Measurements from ENCODE around the gene HEBP2. TPM values are rescaled to one million over a fixed set of nuclear protein-coding genes. Genes with fewer than 3 reads are reported as not detected.
A peak's percentile ranks its signal among the peaks of the same experiment; 100 is the strongest.

The HEBP2 gene
- total RNA-seq, 1 donor from 2014 or later: 101 TPM

DNA sequence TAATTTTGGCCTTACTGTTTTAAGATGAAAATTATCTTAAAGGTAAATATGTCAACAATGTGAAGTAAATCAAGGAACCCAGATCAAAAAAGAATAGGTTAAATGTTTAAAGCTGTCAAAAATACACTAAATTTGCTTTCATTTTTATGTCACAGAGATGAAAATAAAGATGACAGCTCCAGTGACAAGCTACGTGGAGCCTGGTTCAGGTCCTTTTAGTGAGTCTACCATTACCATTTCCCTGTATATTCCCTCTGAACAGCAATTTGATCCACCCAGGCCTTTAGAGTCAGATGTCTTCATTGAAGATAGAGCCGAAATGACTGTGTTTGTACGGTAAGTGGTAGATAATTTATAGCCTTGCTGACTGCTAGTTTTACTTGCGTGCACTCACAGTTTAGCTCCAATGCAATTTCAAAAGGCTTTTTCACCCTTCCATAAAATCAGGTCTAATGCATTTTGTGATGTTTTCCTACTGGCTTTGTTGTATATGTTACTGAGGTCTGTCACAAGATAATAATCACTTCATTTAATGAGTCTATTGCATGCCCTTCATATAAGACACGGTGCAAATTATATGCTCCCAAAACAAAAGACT, 1.9 kb downstream of the HEBP2 start:
- Histone ChIP-seq H3K27ac (replicated peaks) (peak overlapping the region; percentile 97), H3K36me3 (peaks cover 52% of the 10 kb centered on the region), H3K9me3 (replicated peaks) (no peaks in the 10 kb centered on the region), H3K4me3 (no peak overlapping the region), H3K4me1 (peaks cover 36% of the 10 kb centered on the region), H3K27me3 (ENCODE audit: low read depth) (no peaks in the 10 kb centered on the region)
- TF ChIP-seq, protein P1, sequence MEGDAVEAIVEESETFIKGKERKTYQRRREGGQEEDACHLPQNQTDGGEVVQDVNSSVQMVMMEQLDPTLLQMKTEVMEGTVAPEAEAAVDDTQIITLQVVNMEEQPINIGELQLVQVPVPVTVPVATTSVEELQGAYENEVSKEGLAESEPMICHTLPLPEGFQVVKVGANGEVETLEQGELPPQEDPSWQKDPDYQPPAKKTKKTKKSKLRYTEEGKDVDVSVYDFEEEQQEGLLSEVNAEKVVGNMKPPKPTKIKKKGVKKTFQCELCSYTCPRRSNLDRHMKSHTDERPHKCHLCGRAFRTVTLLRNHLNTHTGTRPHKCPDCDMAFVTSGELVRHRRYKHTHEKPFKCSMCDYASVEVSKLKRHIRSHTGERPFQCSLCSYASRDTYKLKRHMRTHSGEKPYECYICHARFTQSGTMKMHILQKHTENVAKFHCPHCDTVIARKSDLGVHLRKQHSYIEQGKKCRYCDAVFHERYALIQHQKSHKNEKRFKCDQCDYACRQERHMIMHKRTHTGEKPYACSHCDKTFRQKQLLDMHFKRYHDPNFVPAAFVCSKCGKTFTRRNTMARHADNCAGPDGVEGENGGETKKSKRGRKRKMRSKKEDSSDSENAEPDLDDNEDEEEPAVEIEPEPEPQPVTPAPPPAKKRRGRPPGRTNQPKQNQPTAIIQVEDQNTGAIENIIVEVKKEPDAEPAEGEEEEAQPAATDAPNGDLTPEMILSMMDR (IDR thresholded peaks at IDR 0.05; ENCODE audit: borderline replicate concordance): no peak
- intact Hi-C loops (cut with micrococcal nuclease): loop anchor here (10.0 kb wide), 1 partner anchor 291 kb away; no protein-coding TSS in a partner anchor
- DNase-seq: no peak

- H3K9me3 ChIP-seq (replicated peaks): no peaks in the 10 kb centered on the region
- intact Hi-C loops (cut with micrococcal nuclease): loop anchor here (10.0 kb wide), 1 partner anchor 292 kb away; no protein-coding TSS in a partner anchor
- no peak for DNase-seq
- peaks cover 56% of the 10 kb centered on the region for H3K36me3 ChIP-seq
- H3K4me1 ChIP-seq: peaks cover 34% of the 10 kb centered on the region
- no peak overlapping the region for H3K4me3 ChIP-seq
- TF ChIP-seq, protein P1 (IDR thresholded peaks at IDR 0.05; ENCODE audit: borderline replicate concordance): no peak
- H3K27me3 ChIP-seq (ENCODE audit: low read depth): no peaks in the 10 kb centered on the region
- H3K27ac ChIP-seq (replicated peaks): no peak overlapping the region
Observed at GRCh38 chr6:138406443-138406842, 2.4 kb downstream of the HEBP2 start.

DNA sequence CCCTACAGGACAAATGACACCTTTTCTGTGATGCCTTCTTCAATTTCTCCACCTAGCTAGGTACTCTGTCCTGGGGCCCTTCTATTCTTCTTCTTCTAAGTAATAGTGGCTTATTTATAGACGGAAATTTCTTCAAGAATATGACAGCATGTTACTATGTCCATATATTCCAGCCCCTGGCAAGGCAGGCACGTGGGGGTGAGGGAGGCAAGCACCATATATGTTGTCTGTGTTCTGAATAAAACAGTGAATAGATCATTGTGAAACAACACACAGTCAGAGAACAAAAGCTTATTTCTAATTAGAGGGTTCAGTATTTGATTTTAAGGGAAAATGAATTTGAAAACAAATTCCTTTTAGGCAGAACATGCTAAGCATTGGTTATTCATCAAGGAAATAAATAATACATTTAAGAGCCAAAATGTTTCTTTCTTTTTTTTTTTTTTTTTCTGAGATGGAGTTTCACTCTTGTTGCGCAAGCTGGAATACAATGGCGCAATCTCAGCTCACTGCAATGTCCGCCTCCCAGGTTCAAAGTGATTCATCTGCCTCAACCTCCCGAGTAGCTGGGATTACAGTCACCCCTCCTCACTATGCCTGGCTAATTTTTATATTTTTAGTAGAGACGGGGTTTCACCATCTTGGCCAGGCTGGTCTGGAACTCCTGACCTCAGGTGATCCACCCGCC, 6.2 kb downstream of the HEBP2 start:
- Histone ChIP-seq H3K4me3 (no peak overlapping the region), H3K4me1 (peaks cover 18% of the 10 kb centered on the region), H3K9me3 (replicated peaks) (no peaks in the 10 kb centered on the region), H3K36me3 (peaks cover 82% of the 10 kb centered on the region), H3K27ac (replicated peaks) (no peak overlapping the region), H3K27me3 (ENCODE audit: low read depth) (no peaks in the 10 kb centered on the region)
- intact Hi-C loops (cut with micrococcal nuclease): no loop called here
- no peak for DNase-seq
- TF ChIP-seq, protein P1 (IDR thresholded peaks at IDR 0.05; ENCODE audit: borderline replicate concordance): no peak

- no peak overlapping the region for H3K27ac ChIP-seq (replicated peaks)
- peaks cover 76% of the 10 kb centered on the region for H3K36me3 ChIP-seq
- no peaks in the 10 kb centered on the region for H3K9me3 ChIP-seq (replicated peaks)
- TF ChIP-seq, protein P1 (IDR thresholded peaks at IDR 0.05; ENCODE audit: borderline replicate concordance): no peak
- no peak for DNase-seq
- no peak overlapping the region for H3K4me3 ChIP-seq
- intact Hi-C loops (cut with micrococcal nuclease): no loop called here
- no peaks in the 10 kb centered on the region for H3K27me3 ChIP-seq (ENCODE audit: low read depth)
- peaks cover 23% of the 10 kb centered on the region for H3K4me1 ChIP-seq
Observed at GRCh38 chr6:138410972-138411880, 7.2 kb downstream of the HEBP2 start.

DNA sequence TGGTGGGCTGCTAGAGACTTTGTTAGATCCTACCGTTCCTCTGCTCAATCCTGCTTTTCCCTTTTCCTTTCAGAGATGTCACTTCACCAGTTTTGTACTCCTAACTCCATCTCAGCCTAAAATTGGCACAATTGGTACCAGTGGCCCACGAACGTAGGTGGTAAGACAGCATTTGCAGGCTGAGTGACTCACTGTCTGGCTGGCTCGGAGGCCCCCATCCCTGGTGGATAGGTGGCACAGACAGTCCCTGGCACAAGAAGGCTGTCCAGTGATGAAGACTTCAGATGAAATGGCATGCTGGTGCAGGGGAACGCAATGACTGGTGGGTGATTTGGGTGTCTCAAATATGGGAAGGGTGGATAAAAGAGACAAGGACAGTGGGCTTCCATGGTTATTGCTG, 11.1 kb downstream of the HEBP2 start:
- H3K4me3 ChIP-seq: no peak overlapping the region
- DNase-seq: no peak
- intact Hi-C loops (cut with micrococcal nuclease): no loop called here
- peaks cover 17% of the 10 kb centered on the region for H3K4me1 ChIP-seq
- peaks cover 57% of the 10 kb centered on the region for H3K36me3 ChIP-seq
- H3K27ac ChIP-seq (replicated peaks): no peak overlapping the region
- TF ChIP-seq, protein P1 (IDR thresholded peaks at IDR 0.05; ENCODE audit: borderline replicate concordance): no peak
- no peaks in the 10 kb centered on the region for H3K27me3 ChIP-seq (ENCODE audit: low read depth)
- H3K9me3 ChIP-seq (replicated peaks): no peaks in the 10 kb centered on the region

Data from left ventricle myocardium inferior (tissue), 1 donor.